IMR-90 (cell line): ENCODE results near the gene C22orf42. TPM values are rescaled to one million over a fixed set of nuclear protein-coding genes. Genes with fewer than 3 reads are reported as not detected.

Experiments used
- ATAC-seq: fragments of 200-7000 bp; cut with Tn5 transposase; 2 replicates; pipeline ENCODE4 v1.9.1; 2020; ENCODE audit warnings: low read depth, mild to moderate bottlenecking, moderate library complexity
- BruUV-seq: library from RNA; stranded (reverse); fragments of 400-500 nt; replicated peaks from 2 replicates; lab custom pipeline; 2021; lab: Mats Ljungman, UMichigan
- CTCF ChIA-PET: fragments of 300-600 bp; formaldehyde crosslinking; extraction: SDS; loops from one replicate; lab custom pipeline; 2021; ENCODE audit warnings: antibody characterized with exemption; lab: Yijun Ruan, JAX
- POLR2A ChIA-PET: fragments of 300-600 bp; sonication (Branson Sonifier 250); formaldehyde crosslinking; loops from one replicate; lab custom pipeline; 2022; ENCODE audit warnings: antibody characterized with exemption; ENCODE audit not compliant: unreplicated experiment; lab: Charles Lee
- DNase-seq: peaks from one replicate; pipeline ENCODE4 v3.0.0; 2013
- H2AFZ ChIP-seq: replicated peaks from 2 replicates; pipeline ENCODE3; 2013; ENCODE audit warnings: low read length, mild to moderate bottlenecking; ENCODE audit not compliant: poor library complexity
- H2AK5ac ChIP-seq: 2 replicates; pipeline ENCODE4 v1.6.1; 2013; ENCODE audit warnings: low read depth, low read length, inconsistent platforms
- H2AK9ac ChIP-seq: replicated peaks from 2 replicates; pipeline ENCODE3; 2013; ENCODE audit warnings: mild to moderate bottlenecking, low read depth, low read length, moderate library complexity; ENCODE audit not compliant: poor library complexity
- H2BK120ac ChIP-seq: 2 replicates; pipeline ENCODE4 v1.6.1; 2013; ENCODE audit warnings: low read depth, low read length, inconsistent platforms
- H2BK15ac ChIP-seq: 3 replicates; pipeline ENCODE4 v1.6.1; 2013; ENCODE audit warnings: low read depth, low read length, inconsistent platforms
- H2BK20ac ChIP-seq: 2 replicates; pipeline ENCODE4 v1.6.1; 2013; ENCODE audit warnings: low read depth, mild to moderate bottlenecking, inconsistent platforms, low read length, moderate library complexity
- H2BK5ac ChIP-seq: 2 replicates; pipeline ENCODE4 v1.6.1; 2013; ENCODE audit warnings: mild to moderate bottlenecking, low read depth, low read length, inconsistent platforms; ENCODE audit not compliant: poor library complexity, severe bottlenecking
- H3K14ac ChIP-seq: replicated peaks from 2 replicates; pipeline ENCODE4 v1.6.1; 2013; ENCODE audit warnings: low read depth, low read length, inconsistent platforms
- H3K18ac ChIP-seq: 2 replicates; pipeline ENCODE4 v1.6.1; 2013; ENCODE audit warnings: low read depth, low read length, control low read depth
- H3K23ac ChIP-seq: 2 replicates; pipeline ENCODE4 v1.6.1; 2013; ENCODE audit warnings: low read depth, low read length, inconsistent platforms
- H3K27ac ChIP-seq: 2 replicates; pipeline ENCODE4 v1.5.1; 2013; ENCODE audit warnings: mild to moderate bottlenecking, control low read depth, low read length; ENCODE audit not compliant: insufficient read depth
- H3K27me3 ChIP-seq: 2 replicates; pipeline ENCODE4 v1.6.1; 2013; ENCODE audit warnings: low read length; ENCODE audit not compliant: control insufficient read depth, insufficient read depth
- H3K36me3 ChIP-seq: 2 replicates; pipeline ENCODE4 v1.6.1; 2013; ENCODE audit warnings: low read length, mixed read lengths; ENCODE audit not compliant: control insufficient read depth, insufficient read depth
- H3K4ac ChIP-seq: 2 replicates; pipeline ENCODE4 v1.6.1; 2013; ENCODE audit warnings: low read depth, low read length, inconsistent platforms
- H3K4me1 ChIP-seq: 2 replicates; pipeline ENCODE4 v1.6.1; 2013; ENCODE audit warnings: low read length, mixed read lengths; ENCODE audit not compliant: control insufficient read depth, insufficient read depth
- H3K4me2 ChIP-seq: 2 replicates; pipeline ENCODE4 v1.6.1; 2013; ENCODE audit warnings: low read depth, mild to moderate bottlenecking, control low read depth, low read length, moderate library complexity
- H3K4me3 ChIP-seq: 2 replicates; pipeline ENCODE4 v1.5.1; 2013; ENCODE audit warnings: low read depth, mild to moderate bottlenecking, control low read depth, low read length, moderate library complexity; ENCODE audit not compliant: insufficient read depth
- H3K56ac ChIP-seq: 2 replicates; pipeline ENCODE4 v1.6.1; 2013; ENCODE audit warnings: low read length, inconsistent platforms; ENCODE audit not compliant: insufficient read depth; ENCODE audit errors: extremely low read depth
- H3K79me1 ChIP-seq, 2 experiments: 2 replicates each; pipeline ENCODE4 v1.6.1; 2013; ENCODE audit warnings: low read length in 2 of 2, inconsistent platforms in 1 of 2, low read depth in 1 of 2
- H3K9ac ChIP-seq: 2 replicates; pipeline ENCODE4 v1.6.1; 2013; ENCODE audit warnings: low read depth, low read length, control low read depth
- H3K9me1 ChIP-seq: 2 replicates; pipeline ENCODE4 v1.6.1; 2013; ENCODE audit warnings: low read length, inconsistent platforms; ENCODE audit not compliant: insufficient read depth
- H3K9me3 ChIP-seq: 2 replicates; pipeline ENCODE4 v1.6.1; 2013; ENCODE audit warnings: low read length; ENCODE audit not compliant: control insufficient read depth, insufficient read depth
- H4K20me1 ChIP-seq: 2 replicates; pipeline ENCODE4 v1.6.1; 2013; ENCODE audit warnings: low read length, inconsistent platforms; ENCODE audit not compliant: insufficient read depth
- H4K5ac ChIP-seq: 2 replicates; pipeline ENCODE4 v1.6.1; 2013; ENCODE audit warnings: mild to moderate bottlenecking, low read depth, low read length, control low read depth
- H4K8ac ChIP-seq, 2 experiments: 2 replicates each; pipeline ENCODE4 v1.6.1; 2013; ENCODE audit warnings: low read depth in 2 of 2, low read length in 2 of 2, control low read depth in 1 of 2, inconsistent platforms in 1 of 2
- H4K91ac ChIP-seq: 2 replicates; pipeline ENCODE4 v1.6.1; 2013; ENCODE audit warnings: low read depth, low read length, inconsistent platforms; ENCODE audit not compliant: insufficient read depth
- FOS ChIP-seq: fragments of 150-350 bp; IDR thresholded peaks from 2 replicates; pipeline ENCODE4 v1.6.1; 2016; ENCODE audit warnings: low read depth, low read length
- RAD21 ChIP-seq: IDR thresholded peaks from 2 replicates; pipeline ENCODE4 v1.6.1; 2012; ENCODE audit warnings: low read length, improper control_type of control experiment
- SMC3 ChIP-seq: fragments of 150-350 bp; IDR thresholded peaks from 2 replicates; pipeline ENCODE4 v1.6.1; 2016; ENCODE audit warnings: low read depth, mild to moderate bottlenecking, antibody characterized with exemption, low read length, moderate library complexity
- WGBS, 2 experiments: methylation state at CpG; one replicate each; pipeline versions ENCODE4 v1.1.5 to v1.1.7; 2013; ENCODE audit warnings: missing lambda C conversion rate in 2 of 2; ENCODE audit not compliant: insufficient read length in 1 of 2; ENCODE audit errors: extremely low coverage in 2 of 2; 5-methylcytosine and 5-hydroxymethylcytosine counted together
- dilution Hi-C: fragments of 300-500 bp; cut with HindIII; formaldehyde crosslinking; loops from one replicate; pipeline ENCODE4 v1.14.3; 2018; ENCODE audit warnings: low sequenced_read_pairs; ENCODE audit not compliant: unreplicated experiment
- in situ Hi-C: fragments of 300-500 bp; cut with MboI; formaldehyde crosslinking; loops from 3 replicates; pipeline ENCODE4 v1.14.3; 2019; ENCODE audit warnings: low sequenced_read_pairs, inconsistent platforms, mixed read lengths
- intact Hi-C: fragments of 100-400 bp; cut with micrococcal nuclease; formaldehyde crosslinking; loops from 2 replicates; pipeline ENCODE4 v1.10.0; 2022
- polyA plus RNA-seq, 3 experiments: library from polyadenylated mRNA; depleted of rRNA; stranded (reverse); fragments of >200 nt; gene quantifications; 2 replicates each; pipeline ENCODE4 v1.2.3, GENCODE V29; 2012; ENCODE audit warnings: low replicate concordance in 1 of 3
- total RNA-seq: library from RNA; depleted of rRNA; stranded (reverse); fragments of >200 nt; gene quantifications from 2 replicates; pipeline ENCODE4 v1.2.3, GENCODE V29; 2012
- TF ChIP-seq, protein P1 (sequence below): fragments of 150-350 bp; IDR thresholded peaks from 2 replicates; pipeline ENCODE4 v1.6.1; 2016; ENCODE audit warnings: low read depth, mild to moderate bottlenecking, low read length, moderate library complexity, borderline replicate concordance
- TF ChIP-seq, protein P2 (sequence below): conservative IDR thresholded peaks from 2 replicates; pipeline ENCODE4 v1.5.1; 2012; ENCODE audit warnings: mild to moderate bottlenecking, low read depth, low read length, improper control_type of control experiment

C22orf42 gene
- total and polyA plus RNA-seq, 2 of the 4 experiments (the other 2 are of a cell fraction), result not detected

DNA sequence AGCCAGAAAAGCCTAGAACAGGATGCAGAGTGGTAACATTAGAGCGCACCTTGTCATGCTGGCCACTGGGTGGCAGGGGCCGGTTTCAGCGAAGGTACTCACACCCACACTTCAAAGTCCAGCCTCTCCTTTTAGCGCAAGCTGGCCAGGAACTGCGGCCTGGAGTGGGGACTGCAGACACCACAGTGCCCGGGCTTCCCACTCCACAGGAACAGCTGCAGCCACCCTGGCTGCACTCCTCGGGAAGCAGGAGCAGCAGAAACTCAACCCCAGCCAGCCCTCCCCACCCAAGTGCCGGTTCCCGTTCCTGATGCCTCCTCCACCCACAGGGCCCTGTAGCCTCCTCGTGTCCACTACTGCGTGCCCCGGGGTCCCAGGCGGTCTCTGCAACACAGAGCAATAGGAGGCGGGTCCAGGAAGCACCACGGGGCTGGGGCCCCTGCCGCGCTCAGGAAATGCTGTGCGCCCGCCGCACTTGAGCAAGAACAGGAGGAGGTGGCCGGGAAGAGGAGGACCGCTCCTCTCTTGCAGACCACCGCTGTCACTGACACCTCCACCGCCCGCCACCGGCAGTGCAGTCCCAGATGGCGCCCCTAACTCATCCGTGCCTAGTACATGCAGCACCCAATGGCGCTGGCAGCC lies 43.6 kb upstream of the C22orf42 start:
- Histone ChIP-seq H4K20me1 (no peaks in the 10 kb centered on the region), H3K36me3 (no peaks in the 10 kb centered on the region), H4K91ac (no peak overlapping the region), H3K56ac (no peak overlapping the region), H2BK5ac (no peak overlapping the region), H3K4me3 (no peak overlapping the region), H4K5ac (no peak overlapping the region), H3K27ac (no peak overlapping the region), H2AFZ (peak overlapping the region; percentile 43), H2BK20ac (no peak overlapping the region), H3K4ac (no peak overlapping the region), H3K9ac (no peak overlapping the region), H3K23ac (no peak overlapping the region), H3K4me1 (no peaks in the 10 kb centered on the region), H3K14ac (no peak overlapping the region), H3K27me3 (peaks cover 18% of the 10 kb centered on the region; the same call in 1 of the 2 replicates), H3K18ac (no peak overlapping the region), H3K9me1 (no peaks in the 10 kb centered on the region), H3K9me3 (no peaks in the 10 kb centered on the region), H2AK9ac (no peak overlapping the region), H2BK120ac (no peak overlapping the region), H2AK5ac (no peak overlapping the region), H2BK15ac (no peak overlapping the region), H4K8ac (no peak overlapping the region), H3K79me1 (no peaks in the 10 kb centered on the region), H3K4me2 (no peak overlapping the region)
- BruUV-seq, result no TSS peak
- POLR2A ChIA-PET, result interaction anchor here (0.6 kb wide), 1 partner anchor 1007 kb away, joined by 4 read pairs; no protein-coding TSS in a partner anchor
- CTCF ChIA-PET, result interaction anchor here (0.6 to 1.0 kb wide), 3 partner anchors 8 to 64 kb away, joined by 3 read pairs; no protein-coding TSS in a partner anchor
- WGBS, 2 experiments, result no CpG with 5 or more reads among the region's 29 CpGs
- dilution Hi-C loops (no loop called here), in situ Hi-C loops (no loop called here), intact Hi-C loops (loop anchor here (1.0 kb wide), 1 partner anchor 271 kb away; no protein-coding TSS in a partner anchor)
- ATAC-seq, result peak; percentile 76
- peak; percentile 22 for DNase-seq
- TF ChIP-seq RAD21 (peak; percentile 32; the same call in 1 of the 2 replicates), SMC3 (peak; percentile 31), FOS (no peak)
- TF ChIP-seq, protein P1, sequence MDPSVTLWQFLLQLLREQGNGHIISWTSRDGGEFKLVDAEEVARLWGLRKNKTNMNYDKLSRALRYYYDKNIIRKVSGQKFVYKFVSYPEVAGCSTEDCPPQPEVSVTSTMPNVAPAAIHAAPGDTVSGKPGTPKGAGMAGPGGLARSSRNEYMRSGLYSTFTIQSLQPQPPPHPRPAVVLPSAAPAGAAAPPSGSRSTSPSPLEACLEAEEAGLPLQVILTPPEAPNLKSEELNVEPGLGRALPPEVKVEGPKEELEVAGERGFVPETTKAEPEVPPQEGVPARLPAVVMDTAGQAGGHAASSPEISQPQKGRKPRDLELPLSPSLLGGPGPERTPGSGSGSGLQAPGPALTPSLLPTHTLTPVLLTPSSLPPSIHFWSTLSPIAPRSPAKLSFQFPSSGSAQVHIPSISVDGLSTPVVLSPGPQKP, result no peak
- TF ChIP-seq, protein P2, sequence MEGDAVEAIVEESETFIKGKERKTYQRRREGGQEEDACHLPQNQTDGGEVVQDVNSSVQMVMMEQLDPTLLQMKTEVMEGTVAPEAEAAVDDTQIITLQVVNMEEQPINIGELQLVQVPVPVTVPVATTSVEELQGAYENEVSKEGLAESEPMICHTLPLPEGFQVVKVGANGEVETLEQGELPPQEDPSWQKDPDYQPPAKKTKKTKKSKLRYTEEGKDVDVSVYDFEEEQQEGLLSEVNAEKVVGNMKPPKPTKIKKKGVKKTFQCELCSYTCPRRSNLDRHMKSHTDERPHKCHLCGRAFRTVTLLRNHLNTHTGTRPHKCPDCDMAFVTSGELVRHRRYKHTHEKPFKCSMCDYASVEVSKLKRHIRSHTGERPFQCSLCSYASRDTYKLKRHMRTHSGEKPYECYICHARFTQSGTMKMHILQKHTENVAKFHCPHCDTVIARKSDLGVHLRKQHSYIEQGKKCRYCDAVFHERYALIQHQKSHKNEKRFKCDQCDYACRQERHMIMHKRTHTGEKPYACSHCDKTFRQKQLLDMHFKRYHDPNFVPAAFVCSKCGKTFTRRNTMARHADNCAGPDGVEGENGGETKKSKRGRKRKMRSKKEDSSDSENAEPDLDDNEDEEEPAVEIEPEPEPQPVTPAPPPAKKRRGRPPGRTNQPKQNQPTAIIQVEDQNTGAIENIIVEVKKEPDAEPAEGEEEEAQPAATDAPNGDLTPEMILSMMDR, result peak; percentile 41
